Measurements from ENCODE around the gene FTO.

DNA sequence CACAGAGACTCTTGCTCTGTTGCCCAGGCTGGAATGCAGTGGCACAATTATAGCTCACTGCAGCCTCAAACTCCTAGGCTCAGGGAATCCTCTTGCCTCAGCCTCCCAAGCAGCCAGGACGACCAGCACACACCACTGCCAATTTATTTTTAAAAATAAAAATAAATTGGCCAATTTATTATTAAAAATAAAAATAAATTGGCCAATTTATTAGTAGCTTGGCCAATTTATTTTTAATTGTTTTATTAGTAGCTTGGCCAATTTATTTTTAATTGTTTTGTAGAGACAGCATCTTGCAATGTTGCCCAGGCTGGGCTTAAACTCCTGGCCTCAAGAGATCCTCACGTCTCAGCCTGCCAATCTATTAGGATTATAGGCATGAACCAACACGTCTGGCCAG lies 184.3 kb downstream of the FTO start:
- TF ChIP-seq POLR2AphosphoS5 (IDR thresholded peaks at IDR 0.05; ENCODE audit: low read depth, low read length), result no peak
- TF ChIP-seq TAF1 (IDR thresholded peaks at IDR 0.05; ENCODE audit: borderline replicate concordance, insufficient read depth, low read length), result no peak
- TF ChIP-seq, protein P1, sequence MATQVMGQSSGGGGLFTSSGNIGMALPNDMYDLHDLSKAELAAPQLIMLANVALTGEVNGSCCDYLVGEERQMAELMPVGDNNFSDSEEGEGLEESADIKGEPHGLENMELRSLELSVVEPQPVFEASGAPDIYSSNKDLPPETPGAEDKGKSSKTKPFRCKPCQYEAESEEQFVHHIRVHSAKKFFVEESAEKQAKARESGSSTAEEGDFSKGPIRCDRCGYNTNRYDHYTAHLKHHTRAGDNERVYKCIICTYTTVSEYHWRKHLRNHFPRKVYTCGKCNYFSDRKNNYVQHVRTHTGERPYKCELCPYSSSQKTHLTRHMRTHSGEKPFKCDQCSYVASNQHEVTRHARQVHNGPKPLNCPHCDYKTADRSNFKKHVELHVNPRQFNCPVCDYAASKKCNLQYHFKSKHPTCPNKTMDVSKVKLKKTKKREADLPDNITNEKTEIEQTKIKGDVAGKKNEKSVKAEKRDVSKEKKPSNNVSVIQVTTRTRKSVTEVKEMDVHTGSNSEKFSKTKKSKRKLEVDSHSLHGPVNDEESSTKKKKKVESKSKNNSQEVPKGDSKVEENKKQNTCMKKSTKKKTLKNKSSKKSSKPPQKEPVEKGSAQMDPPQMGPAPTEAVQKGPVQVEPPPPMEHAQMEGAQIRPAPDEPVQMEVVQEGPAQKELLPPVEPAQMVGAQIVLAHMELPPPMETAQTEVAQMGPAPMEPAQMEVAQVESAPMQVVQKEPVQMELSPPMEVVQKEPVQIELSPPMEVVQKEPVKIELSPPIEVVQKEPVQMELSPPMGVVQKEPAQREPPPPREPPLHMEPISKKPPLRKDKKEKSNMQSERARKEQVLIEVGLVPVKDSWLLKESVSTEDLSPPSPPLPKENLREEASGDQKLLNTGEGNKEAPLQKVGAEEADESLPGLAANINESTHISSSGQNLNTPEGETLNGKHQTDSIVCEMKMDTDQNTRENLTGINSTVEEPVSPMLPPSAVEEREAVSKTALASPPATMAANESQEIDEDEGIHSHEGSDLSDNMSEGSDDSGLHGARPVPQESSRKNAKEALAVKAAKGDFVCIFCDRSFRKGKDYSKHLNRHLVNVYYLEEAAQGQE (IDR thresholded peaks at IDR 0.05; ENCODE audit: insufficient read depth in 1 of 2, low read depth in 2 of 2, low read length in 2 of 2), result no peak
- no peak for TF ChIP-seq SIN3A (IDR thresholded peaks at IDR 0.05; ENCODE audit: borderline replicate concordance, insufficient read depth, low read length)
- TF ChIP-seq FOXP2 (optimal IDR thresholded peaks at IDR 0.05; ENCODE audit: borderline replicate concordance, extremely low read depth, extremely low read length, insufficient read depth), result no peak

All from PFSK-1 (cell line).